Panc1 (cell line): ENCODE data around the gene LRRC74B.
"Not testable (repeated sequence)": the region's sequence is repeated elsewhere in the genome, so short reads cannot be mapped to it uniquely, and the experiment has no call there.

Source experiments
- POLR2AphosphoS5 ChIP-seq: IDR thresholded peaks from 2 replicates; pipeline ENCODE4 v1.6.1; 2012; ENCODE audit warnings: mild to moderate bottlenecking, low read depth, low read length, moderate library complexity
- TCF7L2 ChIP-seq: IDR thresholded peaks from 2 replicates; pipeline ENCODE4 v1.6.1; 2011; ENCODE audit warnings: mild to moderate bottlenecking, low read depth, low read length, inconsistent platforms
- TF ChIP-seq, protein P1 (sequence below): fragments of 450-650 bp; IDR thresholded peaks from 2 replicates; pipeline ENCODE4 v1.5.1; 2017; ENCODE audit warnings: mild to moderate bottlenecking

DNA sequence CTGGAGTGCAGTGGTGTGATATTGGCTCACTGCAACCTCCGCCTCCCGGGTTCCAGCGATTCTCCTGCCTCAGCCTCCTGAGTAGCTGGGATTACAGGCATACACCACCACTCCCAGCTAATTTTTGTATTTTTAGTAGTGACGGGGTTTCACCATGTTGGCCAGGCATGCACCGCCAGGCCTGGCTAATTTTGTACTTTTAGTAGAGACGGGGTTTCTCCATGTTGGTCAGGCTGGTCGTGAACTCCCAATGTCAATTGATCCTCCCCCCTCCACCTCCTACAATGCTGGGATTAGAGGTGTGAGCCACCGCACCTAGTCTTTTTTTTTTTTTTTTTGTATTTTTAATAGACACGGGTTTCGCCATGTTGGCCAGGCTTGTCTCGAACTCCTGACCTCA is 42.2 kb downstream of the LRRC74B start:
- TF ChIP-seq, protein P1, sequence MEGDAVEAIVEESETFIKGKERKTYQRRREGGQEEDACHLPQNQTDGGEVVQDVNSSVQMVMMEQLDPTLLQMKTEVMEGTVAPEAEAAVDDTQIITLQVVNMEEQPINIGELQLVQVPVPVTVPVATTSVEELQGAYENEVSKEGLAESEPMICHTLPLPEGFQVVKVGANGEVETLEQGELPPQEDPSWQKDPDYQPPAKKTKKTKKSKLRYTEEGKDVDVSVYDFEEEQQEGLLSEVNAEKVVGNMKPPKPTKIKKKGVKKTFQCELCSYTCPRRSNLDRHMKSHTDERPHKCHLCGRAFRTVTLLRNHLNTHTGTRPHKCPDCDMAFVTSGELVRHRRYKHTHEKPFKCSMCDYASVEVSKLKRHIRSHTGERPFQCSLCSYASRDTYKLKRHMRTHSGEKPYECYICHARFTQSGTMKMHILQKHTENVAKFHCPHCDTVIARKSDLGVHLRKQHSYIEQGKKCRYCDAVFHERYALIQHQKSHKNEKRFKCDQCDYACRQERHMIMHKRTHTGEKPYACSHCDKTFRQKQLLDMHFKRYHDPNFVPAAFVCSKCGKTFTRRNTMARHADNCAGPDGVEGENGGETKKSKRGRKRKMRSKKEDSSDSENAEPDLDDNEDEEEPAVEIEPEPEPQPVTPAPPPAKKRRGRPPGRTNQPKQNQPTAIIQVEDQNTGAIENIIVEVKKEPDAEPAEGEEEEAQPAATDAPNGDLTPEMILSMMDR: not testable (repeated sequence)
- TF ChIP-seq TCF7L2, POLR2AphosphoS5: not testable (repeated sequence)
